Measurements from ENCODE around the gene HIPK3.

GRCh38 chr11:33390944-33391892 lies 134.0 kb downstream of the HIPK3 start:
- TF ChIP-seq POLR2A (IDR thresholded peaks at IDR 0.05), result no peak
- TF ChIP-seq CTCF (IDR thresholded peaks at IDR 0.05), result no peak

All from heart left ventricle (tissue), 13 donors.